NB4 (cell line): Measurements from ENCODE around the gene ATP2B3.

Source experiments
- DNase-seq: peaks from one replicate; pipeline ENCODE4 v3.0.0; 2010; ENCODE audit warnings: low read depth
- H3K4me3 ChIP-seq: one replicate; pipeline ENCODE4 v1.5.1; 2011; ENCODE audit warnings: mild to moderate bottlenecking, low read depth, low read length, moderate library complexity
- MAX ChIP-seq: IDR thresholded peaks from 2 replicates; pipeline ENCODE4 v1.6.1; 2011; ENCODE audit warnings: low read depth, low read length
- MYC ChIP-seq: IDR thresholded peaks from 2 replicates; pipeline ENCODE4 v1.6.1; 2011; ENCODE audit warnings: low read depth, low read length
- POLR2A ChIP-seq: IDR thresholded peaks from 2 replicates; pipeline ENCODE4 v1.6.1; 2011; ENCODE audit warnings: mild to moderate bottlenecking; ENCODE audit not compliant: insufficient read length; ENCODE audit errors: extremely low read depth
- TF ChIP-seq, protein P1 (sequence below): IDR thresholded peaks from one replicate; pipeline ENCODE4 v1.5.1; 2012; ENCODE audit warnings: low read depth, low read length

The ATP2B3 gene

GRCh38 chrX:153519569-153520286, 2.3 kb downstream of the ATP2B3 start:
- no peak for DNase-seq
- no peak for TF ChIP-seq MAX
- H3K4me3 ChIP-seq, result no peak overlapping the region

GRCh38 chrX:153520287-153520917, 3.0 kb downstream of the ATP2B3 start:
- no peak overlapping the region for H3K4me3 ChIP-seq
- no peak for TF ChIP-seq MYC
- TF ChIP-seq POLR2A, result no peak
- TF ChIP-seq, protein P1, sequence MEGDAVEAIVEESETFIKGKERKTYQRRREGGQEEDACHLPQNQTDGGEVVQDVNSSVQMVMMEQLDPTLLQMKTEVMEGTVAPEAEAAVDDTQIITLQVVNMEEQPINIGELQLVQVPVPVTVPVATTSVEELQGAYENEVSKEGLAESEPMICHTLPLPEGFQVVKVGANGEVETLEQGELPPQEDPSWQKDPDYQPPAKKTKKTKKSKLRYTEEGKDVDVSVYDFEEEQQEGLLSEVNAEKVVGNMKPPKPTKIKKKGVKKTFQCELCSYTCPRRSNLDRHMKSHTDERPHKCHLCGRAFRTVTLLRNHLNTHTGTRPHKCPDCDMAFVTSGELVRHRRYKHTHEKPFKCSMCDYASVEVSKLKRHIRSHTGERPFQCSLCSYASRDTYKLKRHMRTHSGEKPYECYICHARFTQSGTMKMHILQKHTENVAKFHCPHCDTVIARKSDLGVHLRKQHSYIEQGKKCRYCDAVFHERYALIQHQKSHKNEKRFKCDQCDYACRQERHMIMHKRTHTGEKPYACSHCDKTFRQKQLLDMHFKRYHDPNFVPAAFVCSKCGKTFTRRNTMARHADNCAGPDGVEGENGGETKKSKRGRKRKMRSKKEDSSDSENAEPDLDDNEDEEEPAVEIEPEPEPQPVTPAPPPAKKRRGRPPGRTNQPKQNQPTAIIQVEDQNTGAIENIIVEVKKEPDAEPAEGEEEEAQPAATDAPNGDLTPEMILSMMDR, result no peak
- TF ChIP-seq MAX, result no peak
- DNase-seq, result no peak

- DNase-seq, result no peak
- no peak overlapping the region for H3K4me3 ChIP-seq
- TF ChIP-seq, protein P1, result no peak
- TF ChIP-seq MYC (no peak), MAX (no peak), POLR2A (no peak)
Observed at GRCh38 chrX:153521034-153521433, 3.6 kb downstream of the ATP2B3 start.

GRCh38 chrX:153522259-153522658, 4.8 kb downstream of the ATP2B3 start:
- no peak for DNase-seq
- H3K4me3 ChIP-seq, result no peak overlapping the region
- TF ChIP-seq, protein P1, result no peak
- TF ChIP-seq POLR2A, result no peak
- no peak for TF ChIP-seq MAX
- TF ChIP-seq MYC, result no peak

- no peak for TF ChIP-seq POLR2A
- TF ChIP-seq MYC, result no peak
- no peak for TF ChIP-seq MAX
- TF ChIP-seq, protein P1, result no peak
- H3K4me3 ChIP-seq, result no peak overlapping the region
- no peak for DNase-seq
Observed at GRCh38 chrX:153523269-153523668, 5.8 kb downstream of the ATP2B3 start.

DNA sequence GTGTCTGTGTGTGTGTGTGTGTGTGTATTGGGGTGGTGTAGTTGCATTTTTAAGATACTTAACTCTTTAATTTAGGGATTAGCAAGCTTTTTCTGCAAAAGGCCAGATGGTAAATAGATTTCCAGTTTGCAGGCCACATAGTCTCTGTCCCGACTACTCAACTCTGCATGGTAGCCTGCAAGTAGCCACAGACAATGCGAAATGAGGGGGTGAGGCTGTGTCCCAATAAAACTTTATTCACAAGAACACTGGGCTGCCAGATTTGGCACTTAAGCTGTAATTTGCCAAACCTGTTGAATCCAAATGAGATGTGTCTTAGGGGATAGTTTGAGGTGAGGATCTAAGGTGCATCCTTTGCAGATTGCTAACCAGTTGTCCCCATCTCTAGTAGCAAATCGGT, 6.8 kb downstream of the ATP2B3 start:
- no peak for DNase-seq
- TF ChIP-seq, protein P1, result no peak
- TF ChIP-seq MYC (no peak), MAX (no peak)
- no peak overlapping the region for H3K4me3 ChIP-seq
